Measurements from ENCODE around the gene TSPAN2.

GRCh38 chr1:115091572-115091971 lies 2.3 kb upstream of the TSPAN2 start:
- no peak for TF ChIP-seq CTCF (IDR thresholded peaks at IDR 0.05)
- no peak for TF ChIP-seq POLR2A (IDR thresholded peaks at IDR 0.05)
